22Rv1 (cell line): ENCODE results near the gene SLC39A5.

Experiments
- CTCF ChIP-seq: fragments of 450-650 bp; IDR thresholded peaks from 2 replicates; pipeline ENCODE4 v1.5.1; 2017; ENCODE audit warnings: mild to moderate bottlenecking
- ZFX ChIP-seq: fragments of 450-650 bp; IDR thresholded peaks from 2 replicates; pipeline ENCODE4 v1.6.1; 2017; ENCODE audit warnings: antibody characterized with exemption, borderline replicate concordance

GRCh38 chr12:56241424-56242303 is 11.8 kb downstream of the SLC39A5 start:
- TF ChIP-seq CTCF (no peak), ZFX (no peak)
